ENCODE results near the gene NLRP1.

NLRP1 gene

DNA sequence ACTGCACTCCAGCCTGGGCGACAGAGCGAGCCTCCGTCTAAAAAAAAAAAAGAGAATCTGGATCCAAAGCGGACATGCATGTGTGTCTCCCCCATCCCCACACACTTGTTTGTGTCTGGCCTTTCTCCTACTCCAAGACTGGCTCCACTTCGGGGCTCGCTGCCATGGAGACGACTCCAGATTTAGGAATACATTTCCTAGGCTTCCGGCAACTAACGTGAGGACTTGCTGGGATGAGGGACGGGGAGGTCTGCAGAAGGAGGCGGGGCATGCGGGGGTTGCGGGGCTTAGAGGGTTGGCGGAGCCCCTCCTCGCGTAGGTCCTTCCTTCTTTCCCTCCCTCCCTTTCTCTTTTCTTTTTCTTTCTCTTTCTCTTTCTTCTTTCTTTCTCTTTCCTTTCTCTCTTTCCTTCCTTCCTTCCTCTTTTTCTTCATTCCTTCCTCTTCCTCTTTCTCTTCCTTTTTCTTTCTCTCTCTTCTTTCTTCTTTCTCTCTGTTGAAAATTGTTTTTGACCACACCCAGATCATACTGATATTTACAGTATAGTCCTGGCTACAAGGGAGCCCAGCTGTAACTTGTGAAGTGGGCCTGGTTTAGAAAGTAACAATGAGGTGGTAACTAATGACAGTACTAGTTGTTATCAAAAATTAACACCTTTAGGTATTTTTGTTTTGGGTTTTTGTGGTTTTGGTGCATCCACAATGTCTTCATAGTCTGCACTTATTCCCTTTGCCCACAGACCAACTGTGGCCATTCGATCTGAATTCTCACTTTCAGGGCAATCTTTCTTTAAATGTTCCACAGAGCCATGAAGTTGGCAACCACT lies 72.7 kb downstream of the NLRP1 start:
- no peaks in the 10 kb centered on the region for H3K27me3 ChIP-seq
- H3K36me3 ChIP-seq: peaks cover 0 to 28% (median 24%) of the 10 kb centered on the region in 3 donors
- intact Hi-C loops (cut with DNase I; ENCODE audit: low total_unique reads): no loop called here

DNA sequence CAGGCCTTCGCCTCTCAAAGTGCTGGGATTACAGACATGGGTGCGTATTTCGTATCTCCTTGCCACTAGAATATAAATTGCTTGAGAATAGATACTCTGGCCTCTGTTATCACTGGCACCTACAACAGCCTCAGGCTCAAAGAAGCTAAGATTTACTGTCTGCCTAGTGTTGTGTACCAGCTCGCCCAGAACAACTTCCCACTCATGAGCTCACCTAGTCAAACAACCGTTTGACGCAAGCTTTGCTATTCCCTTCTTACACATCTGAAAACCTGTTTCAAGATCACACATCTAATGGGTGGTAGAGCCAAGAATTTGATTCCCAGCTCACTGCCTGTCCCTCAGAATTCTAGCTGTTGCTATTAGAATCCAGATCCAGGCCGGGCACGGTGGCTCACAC lies 73.5 kb downstream of the NLRP1 start:
- Histone ChIP-seq H3K9me3 (no peaks in the 10 kb centered on the region), H3K36me3 (peaks cover 0 to 26% (median 18%) of the 10 kb centered on the region in 3 donors), H3K4me1 (peaks cover 0 to under 1% (median 0%) of the 10 kb centered on the region in 4 donors), H3K27me3 (no peaks in the 10 kb centered on the region), H3K27ac (no peak overlapping the region), H3K4me3 (no peak overlapping the region)
- intact Hi-C loops (cut with DNase I; ENCODE audit: low total_unique reads): no loop called here
- DNase-seq: no peak
- TF ChIP-seq, protein P1, sequence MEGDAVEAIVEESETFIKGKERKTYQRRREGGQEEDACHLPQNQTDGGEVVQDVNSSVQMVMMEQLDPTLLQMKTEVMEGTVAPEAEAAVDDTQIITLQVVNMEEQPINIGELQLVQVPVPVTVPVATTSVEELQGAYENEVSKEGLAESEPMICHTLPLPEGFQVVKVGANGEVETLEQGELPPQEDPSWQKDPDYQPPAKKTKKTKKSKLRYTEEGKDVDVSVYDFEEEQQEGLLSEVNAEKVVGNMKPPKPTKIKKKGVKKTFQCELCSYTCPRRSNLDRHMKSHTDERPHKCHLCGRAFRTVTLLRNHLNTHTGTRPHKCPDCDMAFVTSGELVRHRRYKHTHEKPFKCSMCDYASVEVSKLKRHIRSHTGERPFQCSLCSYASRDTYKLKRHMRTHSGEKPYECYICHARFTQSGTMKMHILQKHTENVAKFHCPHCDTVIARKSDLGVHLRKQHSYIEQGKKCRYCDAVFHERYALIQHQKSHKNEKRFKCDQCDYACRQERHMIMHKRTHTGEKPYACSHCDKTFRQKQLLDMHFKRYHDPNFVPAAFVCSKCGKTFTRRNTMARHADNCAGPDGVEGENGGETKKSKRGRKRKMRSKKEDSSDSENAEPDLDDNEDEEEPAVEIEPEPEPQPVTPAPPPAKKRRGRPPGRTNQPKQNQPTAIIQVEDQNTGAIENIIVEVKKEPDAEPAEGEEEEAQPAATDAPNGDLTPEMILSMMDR (IDR thresholded peaks at IDR 0.05): no peak

More for the DNA sequence above, 72.7 kb downstream of the NLRP1 start:
- Histone ChIP-seq H3K9me3 (no peaks in the 10 kb centered on the region), H3K4me1 (peaks cover 0 to 9% (median 1%) of the 10 kb centered on the region in 4 donors), H3K27ac (no peak overlapping the region), H3K4me3 (no peak overlapping the region)
- TF ChIP-seq, protein P1 (IDR thresholded peaks at IDR 0.05): no peak
- no peak for DNase-seq

DNA sequence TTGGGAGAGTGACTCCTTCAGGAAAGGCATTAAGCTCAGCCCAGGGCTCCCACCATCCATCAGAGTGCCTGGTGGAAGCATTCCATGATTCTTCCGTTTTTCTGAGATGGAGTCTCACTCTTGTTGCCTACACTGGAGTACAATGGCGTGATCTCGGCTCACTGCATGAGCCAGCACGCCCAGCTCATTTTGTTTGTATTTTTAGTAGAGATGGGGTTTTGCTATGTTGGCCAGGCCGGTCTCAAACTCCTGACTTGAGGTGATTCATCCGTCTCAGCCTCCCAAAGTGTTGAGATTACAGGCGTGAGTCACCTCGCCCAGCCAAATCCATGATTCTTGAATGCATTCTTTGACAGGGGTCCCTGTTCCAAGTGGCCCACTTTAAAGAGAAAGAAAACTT lies 74.8 kb downstream of the NLRP1 start:
- H3K27me3 ChIP-seq: no peaks in the 10 kb centered on the region
- intact Hi-C loops (cut with DNase I; ENCODE audit: low total_unique reads): no loop called here
- H3K27ac ChIP-seq: no peak overlapping the region
- H3K4me3 ChIP-seq: no peak overlapping the region
- H3K36me3 ChIP-seq: peaks cover 0 to 20% (median 5%) of the 10 kb centered on the region in 3 donors
- no peak for DNase-seq
- TF ChIP-seq, protein P1 (IDR thresholded peaks at IDR 0.05): no peak
- H3K9me3 ChIP-seq: no peaks in the 10 kb centered on the region
- no peaks in the 10 kb centered on the region for H3K4me1 ChIP-seq

DNA sequence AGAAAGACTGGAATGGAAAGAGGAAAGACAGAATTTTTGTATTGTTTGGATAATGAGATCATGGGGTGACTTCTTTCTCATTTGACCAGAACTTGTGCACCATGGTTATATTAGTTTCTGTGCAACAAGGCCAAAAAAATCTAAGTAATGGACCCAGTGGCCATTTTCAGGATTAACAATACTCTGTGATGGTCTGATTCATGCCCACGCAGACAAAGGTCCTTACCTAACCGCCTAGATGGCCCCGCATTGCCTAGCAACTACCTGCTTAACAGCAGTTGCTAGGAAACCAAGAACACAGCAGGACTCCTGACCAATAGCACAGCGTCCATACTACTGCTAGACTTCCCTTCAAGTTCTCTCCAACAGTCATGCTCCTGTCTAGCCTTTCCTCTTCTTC lies 75.5 kb downstream of the NLRP1 start:
- intact Hi-C loops (cut with DNase I; ENCODE audit: low total_unique reads): no loop called here
- no peak for DNase-seq
- Histone ChIP-seq H3K4me1 (no peaks in the 10 kb centered on the region), H3K27ac (no peak overlapping the region), H3K4me3 (no peak overlapping the region), H3K36me3 (peaks cover 0 to 16% (median 0%) of the 10 kb centered on the region in 3 donors), H3K27me3 (no peaks in the 10 kb centered on the region), H3K9me3 (no peaks in the 10 kb centered on the region)
- TF ChIP-seq, protein P1 (IDR thresholded peaks at IDR 0.05): no peak

DNA sequence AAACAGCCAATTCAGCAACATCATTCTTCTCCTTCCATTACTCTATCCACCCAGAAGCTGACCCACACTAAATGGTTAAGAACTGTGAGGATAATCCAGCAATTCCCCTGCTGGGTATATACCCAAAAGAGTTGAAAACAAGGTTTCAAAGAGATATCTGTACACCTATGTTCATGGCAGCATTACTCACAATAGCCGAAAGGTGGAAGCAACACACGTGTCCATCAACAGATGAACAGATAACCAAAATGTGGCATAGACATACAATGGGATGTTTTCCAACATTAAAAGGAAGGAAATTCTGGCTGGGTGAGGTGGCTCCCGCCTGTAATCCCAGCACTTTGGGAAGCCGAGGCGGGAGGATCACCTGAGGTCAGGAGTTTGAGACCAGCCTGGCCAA lies 78.0 kb downstream of the NLRP1 start:
- intact Hi-C loops (cut with DNase I; ENCODE audit: low total_unique reads): no loop called here
- TF ChIP-seq, protein P1 (IDR thresholded peaks at IDR 0.05): no peak
- peaks cover 0 to 4% (median 1%) of the 10 kb centered on the region in 4 donors for H3K4me1 ChIP-seq
- peaks cover 0 to 16% (median 0%) of the 10 kb centered on the region in 3 donors for H3K36me3 ChIP-seq
- no peaks in the 10 kb centered on the region for H3K9me3 ChIP-seq
- H3K27ac ChIP-seq: no peak overlapping the region
- no peak overlapping the region for H3K4me3 ChIP-seq
- H3K27me3 ChIP-seq: no peaks in the 10 kb centered on the region
- no peak for DNase-seq

Data from tibial artery (tissue), 4 donors.